GM10847 (cell line): Measurements from ENCODE around the gene CENPO.

ENCODE experiments used
- POLR2A ChIP-seq: IDR thresholded peaks from 2 replicates; pipeline ENCODE4 v1.6.1; 2011; ENCODE audit not compliant: insufficient read length; ENCODE audit errors: extremely low read depth

Gene CENPO

DNA sequence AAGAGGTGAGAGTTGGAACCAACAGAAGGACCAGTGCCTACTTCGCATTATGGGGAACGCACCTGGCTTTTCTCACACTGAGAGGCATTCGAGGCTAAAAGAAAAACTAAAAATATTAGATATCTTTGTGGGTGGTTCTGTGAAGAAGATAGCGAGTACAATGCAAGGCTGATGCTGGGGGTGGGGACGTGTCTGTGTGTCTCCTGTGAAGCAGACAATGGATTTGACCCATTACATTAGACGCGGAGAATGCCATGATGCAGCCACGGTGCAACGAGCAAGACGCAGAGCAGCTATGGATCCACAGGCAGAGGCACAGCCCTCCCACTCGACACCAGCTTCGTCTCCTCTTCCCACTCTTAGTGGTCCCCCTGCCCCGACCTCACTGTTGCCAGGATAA is 65.8 kb downstream of the CENPO start:
- no peak for TF ChIP-seq POLR2A

DNA sequence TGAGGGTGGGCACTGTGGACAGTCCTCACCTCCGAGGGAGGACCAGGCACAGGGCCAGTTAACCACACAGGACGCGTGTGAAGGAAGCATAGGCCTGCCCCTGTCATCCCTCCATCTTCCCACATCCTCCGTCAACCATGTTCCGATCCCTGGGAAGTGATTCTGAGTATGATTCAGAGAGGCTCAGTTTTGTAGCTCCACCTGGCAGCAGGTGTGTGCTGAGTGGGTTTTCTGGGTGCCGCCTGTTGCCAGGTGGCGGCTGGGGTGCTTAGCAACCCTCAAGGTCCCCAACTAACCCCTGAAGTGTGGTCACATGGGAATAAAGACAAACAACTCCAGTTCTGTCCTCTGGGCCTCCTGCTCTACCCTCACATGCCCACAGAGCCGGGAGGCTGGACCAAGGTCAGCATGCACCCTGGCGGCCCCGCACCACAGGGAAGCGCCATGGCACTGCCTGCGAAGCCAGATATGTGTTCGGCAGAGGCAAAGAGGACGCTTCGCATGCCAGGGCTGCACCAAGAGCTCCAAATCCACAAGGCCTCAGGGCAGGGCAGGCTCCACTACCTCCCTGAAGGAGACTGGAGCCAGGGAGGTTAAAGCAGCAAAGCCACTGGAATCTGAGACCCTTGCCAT is 66.9 kb downstream of the CENPO start:
- TF ChIP-seq POLR2A, result no peak

DNA sequence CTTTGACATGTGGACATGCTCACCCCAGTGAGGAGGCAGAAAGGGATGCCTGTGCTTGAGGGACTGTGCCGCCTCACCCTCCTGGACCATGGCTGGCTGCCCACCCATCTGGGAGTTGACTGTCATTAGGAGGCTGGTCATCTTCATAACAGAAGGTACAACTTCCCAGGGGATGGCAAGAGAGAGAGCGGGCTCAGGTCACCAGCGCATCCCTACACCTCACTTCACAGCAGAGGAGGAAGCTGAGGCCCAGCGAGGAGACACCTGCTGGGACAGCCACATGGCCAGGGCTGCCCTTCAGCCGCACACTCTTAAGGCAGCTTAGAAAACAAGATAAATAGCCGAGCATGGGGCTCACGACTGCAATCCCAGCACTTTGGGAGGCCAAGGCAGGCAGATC is 67.4 kb downstream of the CENPO start:
- no peak for TF ChIP-seq POLR2A

DNA sequence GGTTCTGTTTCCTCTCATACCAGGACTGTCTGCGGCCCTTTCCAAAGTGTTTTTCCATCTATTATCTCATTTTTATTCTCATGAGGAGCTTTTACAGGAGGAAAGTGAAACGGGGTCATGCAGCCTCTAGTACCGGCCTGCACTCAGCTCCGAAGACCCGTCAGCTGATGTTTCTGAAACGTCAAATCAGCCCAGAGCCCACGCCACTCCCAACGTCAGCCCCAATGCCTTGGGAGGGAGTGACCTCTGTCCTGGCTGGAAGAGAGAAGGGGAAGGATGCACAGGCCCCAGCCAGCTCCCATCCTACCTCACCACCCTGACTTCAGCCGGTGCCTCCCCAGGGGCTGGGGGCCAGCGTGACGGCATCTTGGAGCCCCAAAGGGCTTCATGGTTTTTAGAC is 68.3 kb downstream of the CENPO start:
- no peak for TF ChIP-seq POLR2A

DNA sequence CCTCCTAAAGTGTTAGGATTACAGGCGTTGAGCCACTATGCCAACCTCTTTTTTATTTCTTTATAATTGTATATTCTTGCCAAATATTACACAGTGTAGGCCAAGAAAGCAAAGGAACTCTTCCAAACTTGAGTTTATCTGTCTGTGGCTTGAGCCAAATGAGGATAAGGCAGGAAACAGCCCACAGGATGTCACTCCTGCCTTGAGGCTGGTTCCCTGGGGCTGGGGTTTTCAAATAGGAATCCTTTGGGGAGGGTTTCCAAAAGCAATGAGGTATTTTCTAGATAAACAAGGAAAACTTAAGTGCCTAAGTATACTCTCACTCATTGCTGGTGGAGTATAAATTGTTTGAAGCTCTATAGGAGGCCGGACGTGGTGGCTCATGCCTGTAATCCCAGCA is 70.4 kb downstream of the CENPO start:
- TF ChIP-seq POLR2A, result no peak

DNA sequence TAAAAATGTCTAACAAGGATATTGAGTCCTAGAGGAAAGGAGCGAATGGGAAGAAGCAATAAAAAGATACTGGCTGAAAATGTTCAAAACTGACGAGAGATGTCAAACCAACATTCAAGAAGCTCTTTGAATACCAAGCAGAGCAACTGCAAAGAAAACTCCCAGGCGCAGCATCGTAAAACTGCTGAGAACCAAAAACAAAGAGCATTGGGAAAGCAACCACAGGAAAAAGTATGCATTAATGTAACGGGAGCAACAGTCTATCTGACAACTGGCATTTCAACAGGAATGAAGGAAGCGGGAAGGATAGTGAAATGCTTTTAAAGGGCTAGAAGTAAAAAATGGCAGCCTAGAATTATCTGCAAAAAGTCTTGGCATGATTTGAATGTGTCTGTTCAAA is 73.7 kb downstream of the CENPO start:
- no peak for TF ChIP-seq POLR2A

DNA sequence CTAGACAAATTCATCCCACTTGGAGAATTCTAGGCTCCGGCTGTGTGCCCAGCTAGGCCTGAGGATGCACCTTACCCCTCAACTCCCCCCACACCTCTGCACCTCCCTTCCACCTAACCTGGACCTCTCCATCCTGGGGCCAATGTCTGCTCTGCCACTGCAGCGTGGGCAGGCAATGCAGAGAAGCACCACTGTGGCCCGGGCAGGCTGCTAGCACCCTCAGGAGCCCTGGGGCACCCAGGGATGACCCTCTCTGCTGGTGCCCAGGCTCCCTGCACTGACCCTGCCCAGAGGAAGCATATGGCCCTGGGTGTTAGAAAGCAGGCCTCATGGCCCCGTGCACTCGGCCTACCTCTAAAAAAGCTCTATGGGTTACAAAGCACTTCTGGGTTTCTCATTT is 77.2 kb downstream of the CENPO start:
- TF ChIP-seq POLR2A, result no peak

DNA sequence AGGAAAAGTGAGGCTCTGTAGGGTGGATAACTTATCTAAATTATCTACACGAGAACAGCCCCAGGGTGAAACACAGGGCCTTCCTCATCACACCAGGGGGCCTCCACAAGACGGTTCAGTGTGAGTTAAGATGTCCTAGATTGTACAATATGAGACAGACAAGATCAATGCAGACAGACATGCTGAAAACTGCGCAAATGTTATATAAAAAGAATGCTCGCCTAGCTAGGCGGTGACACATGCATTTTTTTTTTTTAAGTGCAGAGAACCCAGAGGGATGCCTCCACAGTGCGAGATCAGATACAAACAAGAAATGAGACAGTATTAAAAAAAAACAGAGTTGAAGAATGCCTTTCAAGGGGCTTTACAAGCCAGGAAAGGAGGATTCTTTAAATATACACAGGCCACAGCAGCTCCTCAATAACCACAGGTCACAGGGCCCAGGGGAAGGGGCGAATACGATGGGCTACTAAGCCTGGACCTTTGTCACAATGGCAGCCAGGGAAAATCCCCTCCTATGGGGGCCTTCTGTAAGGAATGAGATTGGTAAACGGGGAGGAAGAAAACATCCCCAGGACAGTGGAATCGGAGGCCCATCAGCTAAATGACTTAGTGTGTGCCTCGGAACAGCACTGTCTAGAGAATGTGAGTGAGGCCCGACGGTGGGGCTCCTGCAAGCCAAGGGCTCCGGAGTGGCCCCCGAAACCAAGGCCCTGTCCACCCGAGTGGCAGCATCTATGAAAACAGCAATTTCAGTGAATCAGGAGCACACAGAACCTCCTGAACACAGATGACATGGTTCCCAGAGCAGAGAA is 77.9 kb downstream of the CENPO start:
- TF ChIP-seq POLR2A, result no peak

DNA sequence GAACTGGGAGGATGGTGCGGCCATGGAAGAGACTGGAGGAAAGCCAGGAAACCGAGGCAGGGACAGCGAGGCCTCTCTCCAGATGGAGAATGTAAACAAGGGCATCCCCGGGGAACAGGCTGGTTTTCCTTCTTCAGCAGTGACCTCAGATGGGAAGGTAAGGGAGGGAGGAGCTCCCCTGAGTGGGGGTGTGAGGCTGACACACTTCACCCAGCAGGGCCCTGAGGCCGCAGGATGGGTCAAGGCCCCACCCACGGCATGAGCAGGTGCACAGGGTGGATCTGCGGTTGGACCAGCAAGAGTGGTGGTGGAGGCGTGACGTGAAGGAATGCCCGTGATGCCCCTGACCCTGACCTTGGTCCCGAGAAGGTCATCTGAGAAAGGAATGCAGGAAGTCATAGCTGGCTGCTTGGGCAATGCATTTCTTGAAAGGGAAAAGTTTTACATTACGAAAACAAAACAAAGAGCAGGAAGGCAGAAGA is 78.7 kb downstream of the CENPO start:
- TF ChIP-seq POLR2A, result no peak
